ENCODE measurements around the gene ARHGEF2.

- TF ChIP-seq CTCF (IDR thresholded peaks at IDR 0.05 in 2 of 3, conservative IDR thresholded peaks at IDR 0.05 in 1 of 3; ENCODE audit: borderline replicate concordance in 1 of 3, insufficient read depth in 1 of 3, low read depth in 2 of 3, low read length in 2 of 3) (no peak), REST (IDR thresholded peaks at IDR 0.05; ENCODE audit: low read depth) (no peak), CEBPB (IDR thresholded peaks at IDR 0.05; ENCODE audit: low read depth) (no peak), POLR2AphosphoS5 (IDR thresholded peaks at IDR 0.05; ENCODE audit: low read depth, low read length) (no peak), SIN3A (IDR thresholded peaks at IDR 0.05; ENCODE audit: low read depth) (no peak), POLR2A (IDR thresholded peaks at IDR 0.05; ENCODE audit: borderline replicate concordance, extremely low read depth, insufficient read depth, insufficient read length) (no peak), SRF (IDR thresholded peaks at IDR 0.05; ENCODE audit: low read depth) (no peak)
Measured at GRCh38 chr1:156001021-156001661, 22.8 kb upstream of the ARHGEF2 start.
